Caco-2 (cell line): Measurements from ENCODE around the gene MYO15A. TPM values are rescaled to one million over a fixed set of nuclear protein-coding genes. Genes with fewer than 3 reads are reported as not detected.

ENCODE experiments used
- BruUV-seq: library from RNA; stranded (reverse); fragments of 400-500 nt; replicated peaks from 2 replicates; lab custom pipeline; 2021; lab: Mats Ljungman, UMichigan
- CTCF ChIA-PET: fragments of 300-600 bp; sonication (Branson Sonifier 250); formaldehyde crosslinking; loops from one replicate; lab custom pipeline; 2022; ENCODE audit warnings: antibody characterized with exemption; lab: Charles Lee
- POLR2A ChIA-PET: fragments of 300-600 bp; sonication (Branson Sonifier 250); formaldehyde crosslinking; loops from one replicate; lab custom pipeline; 2022; ENCODE audit warnings: antibody characterized with exemption; lab: Charles Lee
- DNase-seq, 2 experiments: peaks; one replicate each; pipeline versions ENCODE4 v3.0.0 to v3.0.0-alpha.2; 2020 to 2022
- H3K27me3 ChIP-seq: replicated peaks from 2 replicates; pipeline ENCODE4 v1.6.0; 2011; ENCODE audit warnings: low read length; ENCODE audit not compliant: control insufficient read depth, insufficient read depth
- H3K36me3 ChIP-seq: 2 replicates; pipeline ENCODE4 v1.5.1; 2011; ENCODE audit warnings: low read length; ENCODE audit not compliant: control insufficient read depth, insufficient read depth
- H3K4me1 ChIP-seq: fragments of 250-450 bp; sonication (Bioruptor Pico); 2 replicates; pipeline ENCODE4 v1.5.1; 2020; ENCODE audit warnings: mild to moderate bottlenecking
- H3K4me3 ChIP-seq: 2 replicates; pipeline ENCODE4 v1.5.1; 2011; ENCODE audit warnings: low read depth, mild to moderate bottlenecking, control low read depth, low read length
- H3K9me3 ChIP-seq: fragments of 250-450 bp; sonication (Bioruptor Pico); 2 replicates; pipeline ENCODE4 v1.5.1; 2020; ENCODE audit warnings: mild to moderate bottlenecking, moderate library complexity
- H3K27ac Mint-ChIP-seq: one replicate; pipeline ENCODE4 v1.8.0; 2022; ENCODE audit warnings: mixed read lengths; ENCODE audit not compliant: unreplicated experiment
- H3K27me3 Mint-ChIP-seq: one replicate; pipeline ENCODE4 v1.8.0; 2022; ENCODE audit warnings: mixed read lengths; ENCODE audit not compliant: insufficient read depth, unreplicated experiment
- H3K36me3 Mint-ChIP-seq: one replicate; pipeline ENCODE4 v1.8.0; 2022; ENCODE audit warnings: mild to moderate bottlenecking, mixed read lengths; ENCODE audit not compliant: insufficient read depth, unreplicated experiment
- H3K4me1 Mint-ChIP-seq: one replicate; pipeline ENCODE4 v1.8.0; 2022; ENCODE audit warnings: low read depth, mixed read lengths; ENCODE audit not compliant: unreplicated experiment
- H3K4me3 Mint-ChIP-seq: one replicate; pipeline ENCODE4 v1.8.0; 2022; ENCODE audit warnings: mild to moderate bottlenecking, moderate library complexity, mixed read lengths; ENCODE audit not compliant: unreplicated experiment
- H3K9me3 Mint-ChIP-seq: one replicate; pipeline ENCODE4 v1.8.0; 2022; ENCODE audit warnings: mixed read lengths; ENCODE audit not compliant: unreplicated experiment
- CTCF ChIP-seq, 2 experiments: fragments of 200-600 bp in 1 of 2; IDR thresholded peaks; 1 replicate in 1 of 2; 2 replicates in 1 of 2; pipeline versions ENCODE4 v1.5.1 to v1.8.0; 2011 to 2022; ENCODE audit warnings: antibody characterized with exemption in 1 of 2, control low read depth in 1 of 2, inconsistent platforms in 1 of 2, low read depth in 1 of 2, low read length in 1 of 2, mild to moderate bottlenecking in 1 of 2, moderate library complexity in 1 of 2; ENCODE audit not compliant: insufficient read depth in 1 of 2, severe bottlenecking in 1 of 2, unreplicated experiment in 1 of 2
- intact Hi-C: fragments of 100-400 bp; cut with micrococcal nuclease; formaldehyde crosslinking; loops from one replicate; pipeline ENCODE4 v1.10.0; 2022; ENCODE audit not compliant: unreplicated experiment
- total RNA-seq: library from RNA; stranded (reverse); gene quantifications from 2 replicates; pipeline ENCODE4 v1.2.3, GENCODE V29; 2022

Gene MYO15A
- total RNA-seq, 1 experiment from 2014 or later: not detected

GRCh38 chr17:18146980-18147379 is 38.4 kb downstream of the MYO15A start:
- H3K27me3 ChIP-seq: no peaks in the 10 kb centered on the region
- no TSS peak for BruUV-seq
- no peaks in the 10 kb centered on the region for H3K9me3 ChIP-seq
- no peaks in the 10 kb centered on the region for H3K36me3 Mint-ChIP-seq
- ChIA-PET POLR2A (no interaction called here), CTCF (no interaction called here)
- no peaks in the 10 kb centered on the region for H3K36me3 ChIP-seq
- H3K4me1 Mint-ChIP-seq: peaks cover 6% of the 10 kb centered on the region
- DNase-seq: no peak
- H3K4me1 ChIP-seq: no peaks in the 10 kb centered on the region
- H3K4me3 ChIP-seq: no peak overlapping the region
- no peak overlapping the region for H3K4me3 Mint-ChIP-seq
- H3K9me3 Mint-ChIP-seq: no peaks in the 10 kb centered on the region
- intact Hi-C loops: no loop called here
- no peaks in the 10 kb centered on the region for H3K27me3 Mint-ChIP-seq
- no peak overlapping the region for H3K27ac Mint-ChIP-seq
- TF ChIP-seq CTCF (IDR thresholded peaks at IDR 0.05; ENCODE audit: insufficient read depth in 1 of 2, low read depth in 1 of 2, low read length in 1 of 2, severe bottlenecking in 1 of 2, unreplicated experiment in 1 of 2): no peak

- Mint-ChIP-seq H3K4me3 (no peak overlapping the region), H3K36me3 (no peaks in the 10 kb centered on the region), H3K27ac (no peak overlapping the region), H3K27me3 (no peaks in the 10 kb centered on the region), H3K4me1 (peaks cover under 1% of the 10 kb centered on the region), H3K9me3 (no peaks in the 10 kb centered on the region)
- CTCF ChIA-PET: no interaction called here
- no peaks in the 10 kb centered on the region for H3K9me3 ChIP-seq
- intact Hi-C loops: no loop called here
- no peaks in the 10 kb centered on the region for H3K4me1 ChIP-seq
- no peak overlapping the region for H3K4me3 ChIP-seq
- H3K27me3 ChIP-seq: no peaks in the 10 kb centered on the region
- H3K36me3 ChIP-seq: no peaks in the 10 kb centered on the region
- POLR2A ChIA-PET: no interaction called here
- no peak for TF ChIP-seq CTCF (IDR thresholded peaks at IDR 0.05; ENCODE audit: insufficient read depth in 1 of 2, low read depth in 1 of 2, low read length in 1 of 2, severe bottlenecking in 1 of 2, unreplicated experiment in 1 of 2)
- no peak for DNase-seq
- BruUV-seq: no TSS peak
These were observed 40.0 kb downstream of the MYO15A start for GRCh38 chr17:18148586-18148985.

GRCh38 chr17:18151290-18151689 is 42.7 kb downstream of the MYO15A start:
- ChIA-PET CTCF (no interaction called here), POLR2A (no interaction called here)
- TF ChIP-seq CTCF (IDR thresholded peaks at IDR 0.05; ENCODE audit: insufficient read depth in 1 of 2, low read depth in 1 of 2, low read length in 1 of 2, severe bottlenecking in 1 of 2, unreplicated experiment in 1 of 2): no peak
- Mint-ChIP-seq H3K27me3 (no peaks in the 10 kb centered on the region), H3K27ac (no peak overlapping the region), H3K4me3 (no peak overlapping the region), H3K36me3 (no peaks in the 10 kb centered on the region), H3K9me3 (no peaks in the 10 kb centered on the region), H3K4me1 (no peaks in the 10 kb centered on the region)
- Histone ChIP-seq H3K9me3 (no peaks in the 10 kb centered on the region), H3K4me3 (no peak overlapping the region), H3K27me3 (no peaks in the 10 kb centered on the region), H3K4me1 (peaks cover 3% of the 10 kb centered on the region; the same call in 1 of the 2 replicates), H3K36me3 (no peaks in the 10 kb centered on the region)
- intact Hi-C loops: no loop called here
- no TSS peak for BruUV-seq
- DNase-seq: no peak
